ENCODE data around the gene PLOD1. TPM values are rescaled to one million over a fixed set of nuclear protein-coding genes. Genes with fewer than 3 reads are reported as not detected.

PLOD1 gene
- total RNA-seq, 1 donor from 2014 or later = 104 TPM

DNA sequence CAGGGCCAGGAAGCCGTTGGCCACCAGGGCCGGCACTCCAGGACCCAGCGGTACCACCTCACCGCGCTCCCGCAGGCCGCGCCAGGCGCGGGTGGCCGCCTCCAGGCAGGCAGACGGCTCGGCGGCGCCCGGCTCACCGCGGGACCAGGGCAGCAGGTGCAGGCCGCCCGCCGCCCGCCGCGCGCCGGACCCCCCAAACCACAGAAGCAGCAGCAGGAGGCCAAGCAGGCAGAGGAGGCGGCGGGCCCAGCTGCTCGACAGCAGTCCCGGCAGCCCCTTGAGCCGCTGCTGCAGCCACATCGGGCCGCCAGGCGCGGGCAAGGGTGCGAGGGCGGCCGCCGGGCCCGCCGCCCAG, 8.6 kb upstream of the PLOD1 start:
- Histone ChIP-seq H3K27me3 (ENCODE audit: control insufficient read depth, insufficient read depth, low read length) (no peaks in the 10 kb centered on the region), H3K36me3 (ENCODE audit: control insufficient read depth, insufficient read depth, low read length) (no peaks in the 10 kb centered on the region), H3K4me3 (ENCODE audit: low read depth, low read length) (peak overlapping the region; percentile 51)
- TF ChIP-seq, protein P1, sequence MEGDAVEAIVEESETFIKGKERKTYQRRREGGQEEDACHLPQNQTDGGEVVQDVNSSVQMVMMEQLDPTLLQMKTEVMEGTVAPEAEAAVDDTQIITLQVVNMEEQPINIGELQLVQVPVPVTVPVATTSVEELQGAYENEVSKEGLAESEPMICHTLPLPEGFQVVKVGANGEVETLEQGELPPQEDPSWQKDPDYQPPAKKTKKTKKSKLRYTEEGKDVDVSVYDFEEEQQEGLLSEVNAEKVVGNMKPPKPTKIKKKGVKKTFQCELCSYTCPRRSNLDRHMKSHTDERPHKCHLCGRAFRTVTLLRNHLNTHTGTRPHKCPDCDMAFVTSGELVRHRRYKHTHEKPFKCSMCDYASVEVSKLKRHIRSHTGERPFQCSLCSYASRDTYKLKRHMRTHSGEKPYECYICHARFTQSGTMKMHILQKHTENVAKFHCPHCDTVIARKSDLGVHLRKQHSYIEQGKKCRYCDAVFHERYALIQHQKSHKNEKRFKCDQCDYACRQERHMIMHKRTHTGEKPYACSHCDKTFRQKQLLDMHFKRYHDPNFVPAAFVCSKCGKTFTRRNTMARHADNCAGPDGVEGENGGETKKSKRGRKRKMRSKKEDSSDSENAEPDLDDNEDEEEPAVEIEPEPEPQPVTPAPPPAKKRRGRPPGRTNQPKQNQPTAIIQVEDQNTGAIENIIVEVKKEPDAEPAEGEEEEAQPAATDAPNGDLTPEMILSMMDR (IDR thresholded peaks at IDR 0.05; ENCODE audit: insufficient read depth, low read length, poor library complexity, severe bottlenecking) = no peak
- DNase-seq (ENCODE audit: low read depth) = no peak

DNA sequence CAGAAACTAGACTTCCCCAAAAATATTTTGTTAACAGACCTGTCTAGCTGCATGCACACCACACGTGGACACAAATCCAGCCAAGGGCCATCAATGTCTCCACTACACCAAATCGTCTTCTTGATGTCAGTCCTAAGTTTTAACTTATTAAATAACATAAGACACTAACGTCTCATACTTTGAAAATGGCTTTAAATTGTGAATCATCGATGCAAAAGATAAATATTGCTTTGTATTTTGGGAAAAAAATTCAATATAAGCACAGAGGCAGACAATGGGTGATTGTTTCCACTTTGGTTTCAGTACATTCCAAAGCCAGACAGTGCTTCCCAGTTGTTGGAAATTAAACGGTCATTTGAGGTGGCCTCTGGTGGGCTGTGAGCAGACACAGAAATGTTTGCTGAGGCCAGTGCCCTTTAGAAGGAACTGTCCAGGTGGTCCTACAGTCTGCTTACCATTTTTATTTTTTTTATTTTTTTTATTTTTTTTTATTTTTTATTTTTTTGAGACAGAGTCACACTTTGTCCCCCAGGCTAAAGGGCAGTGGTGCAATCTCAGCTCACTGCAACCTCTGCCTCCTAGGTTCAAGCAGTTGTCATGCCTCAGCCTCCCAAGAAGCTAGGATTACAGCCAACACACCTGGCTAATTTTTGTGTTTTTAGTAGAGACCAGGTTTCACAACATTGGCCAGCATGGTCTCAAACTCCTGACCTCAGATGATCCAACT, 6.5 kb upstream of the PLOD1 start:
- Histone ChIP-seq H3K27me3 (ENCODE audit: control insufficient read depth, insufficient read depth, low read length) (no peaks in the 10 kb centered on the region), H3K36me3 (ENCODE audit: control insufficient read depth, insufficient read depth, low read length) (no peaks in the 10 kb centered on the region), H3K4me3 (ENCODE audit: low read depth, low read length) (no peak overlapping the region)
- no peak for DNase-seq (ENCODE audit: low read depth)
- TF ChIP-seq, protein P1 (IDR thresholded peaks at IDR 0.05; ENCODE audit: insufficient read depth, low read length, poor library complexity, severe bottlenecking) = no peak

DNA sequence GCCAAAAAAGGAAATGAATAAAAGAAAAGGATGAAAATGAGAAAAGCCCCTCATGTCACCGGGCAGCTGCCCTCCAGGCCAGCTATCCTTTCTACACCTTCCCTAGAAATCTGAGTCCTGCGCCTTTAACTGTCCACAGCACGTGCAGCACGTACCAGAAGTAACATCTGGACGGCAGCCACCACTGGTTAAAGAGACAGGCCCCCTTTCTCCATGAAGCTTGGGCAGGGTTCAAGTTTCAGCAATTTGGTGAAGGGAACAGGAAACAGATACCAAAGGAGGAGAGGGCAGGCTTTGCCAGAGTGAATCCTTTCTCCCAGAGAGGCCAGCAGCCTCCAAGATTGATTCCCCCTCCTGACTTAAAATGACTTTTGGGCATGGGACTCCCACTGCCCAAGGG, 4.7 kb upstream of the PLOD1 start:
- no peaks in the 10 kb centered on the region for H3K36me3 ChIP-seq (ENCODE audit: control insufficient read depth, insufficient read depth, low read length)
- DNase-seq (ENCODE audit: low read depth) = no peak
- H3K27me3 ChIP-seq (ENCODE audit: control insufficient read depth, insufficient read depth, low read length) = no peaks in the 10 kb centered on the region
- TF ChIP-seq, protein P1 (IDR thresholded peaks at IDR 0.05; ENCODE audit: insufficient read depth, low read length, poor library complexity, severe bottlenecking) = no peak
- H3K4me3 ChIP-seq (ENCODE audit: low read depth, low read length) = no peak overlapping the region

DNA sequence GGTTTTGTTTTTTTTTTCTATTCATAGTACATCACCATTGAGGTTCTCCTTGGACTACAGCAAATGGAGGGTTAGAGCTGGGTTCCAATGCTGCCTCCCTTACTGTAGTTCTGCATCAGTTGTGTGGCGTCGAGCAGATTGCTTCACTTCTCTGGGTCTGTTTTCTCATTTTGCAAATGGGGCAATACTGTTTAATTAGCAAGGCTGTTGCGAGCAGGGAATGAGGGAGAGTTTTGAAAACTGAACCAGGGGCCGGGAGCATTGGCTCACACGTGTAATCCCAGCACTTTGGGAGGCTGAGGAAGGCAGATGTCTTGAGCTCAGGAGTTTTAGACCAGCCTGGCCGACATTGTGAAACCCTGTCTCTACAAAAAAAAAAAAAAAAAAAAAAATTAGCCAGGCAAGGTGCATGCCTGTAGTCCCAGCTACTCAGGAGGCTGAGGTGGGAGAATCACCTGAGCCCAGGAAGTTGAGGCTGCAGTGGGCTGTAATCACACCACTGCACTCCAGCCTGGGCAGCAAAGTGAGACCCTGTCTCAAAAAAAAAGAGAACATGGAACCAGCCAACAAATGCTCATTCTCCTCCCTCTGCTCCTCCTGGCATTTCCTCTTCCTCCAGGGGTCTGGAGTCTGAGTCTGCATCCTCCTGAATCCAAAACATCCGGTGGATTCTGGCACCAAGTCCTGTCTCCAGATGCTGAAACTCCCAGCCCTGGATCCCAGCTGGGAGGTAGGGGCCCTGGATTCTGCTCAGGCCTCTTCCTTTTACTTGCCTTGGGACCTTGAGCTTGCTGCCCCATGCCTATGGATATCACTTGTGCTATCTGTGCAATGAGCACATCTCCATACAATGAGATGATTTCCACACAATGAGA, 3.7 kb upstream of the PLOD1 start:
- DNase-seq (ENCODE audit: low read depth) = no peak
- Histone ChIP-seq H3K36me3 (ENCODE audit: control insufficient read depth, insufficient read depth, low read length) (no peaks in the 10 kb centered on the region), H3K27me3 (ENCODE audit: control insufficient read depth, insufficient read depth, low read length) (no peaks in the 10 kb centered on the region), H3K4me3 (ENCODE audit: low read depth, low read length) (no peak overlapping the region)
- TF ChIP-seq, protein P1 (IDR thresholded peaks at IDR 0.05; ENCODE audit: insufficient read depth, low read length, poor library complexity, severe bottlenecking) = no peak

DNA sequence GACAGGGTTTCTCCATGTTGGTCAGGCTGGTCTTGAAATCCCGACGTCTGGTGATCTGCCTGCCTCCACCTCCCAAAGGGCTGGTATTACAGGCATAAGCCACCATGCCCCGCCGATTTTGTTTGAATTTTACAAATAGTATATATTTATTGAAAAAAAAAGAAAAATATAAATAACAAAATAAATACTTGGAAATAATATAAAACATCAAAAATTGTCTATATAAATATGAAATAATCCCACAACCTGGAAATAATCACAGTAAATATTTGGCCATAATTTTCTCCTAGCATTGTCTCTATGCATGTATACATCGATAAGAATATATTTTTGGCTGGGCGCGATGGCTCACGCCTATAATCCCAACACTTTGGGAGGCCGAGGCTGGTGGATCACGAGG, 2.7 kb upstream of the PLOD1 start:
- TF ChIP-seq, protein P1 (IDR thresholded peaks at IDR 0.05; ENCODE audit: insufficient read depth, low read length, poor library complexity, severe bottlenecking) = no peak
- no peak overlapping the region for H3K4me3 ChIP-seq (ENCODE audit: low read depth, low read length)
- no peaks in the 10 kb centered on the region for H3K36me3 ChIP-seq (ENCODE audit: control insufficient read depth, insufficient read depth, low read length)
- no peaks in the 10 kb centered on the region for H3K27me3 ChIP-seq (ENCODE audit: control insufficient read depth, insufficient read depth, low read length)
- DNase-seq (ENCODE audit: low read depth) = no peak
